ENCODE measurements around the gene PCED1A. TPM values are rescaled to one million over a fixed set of nuclear protein-coding genes. Genes with fewer than 3 reads are reported as not detected.

Gene PCED1A
- total and polyA plus RNA-seq, 2 of the 13 experiments (the other 11 are each of a cell fraction or from before 2014, with no cell fraction given) = 40.1 to 84.2 TPM

DNA sequence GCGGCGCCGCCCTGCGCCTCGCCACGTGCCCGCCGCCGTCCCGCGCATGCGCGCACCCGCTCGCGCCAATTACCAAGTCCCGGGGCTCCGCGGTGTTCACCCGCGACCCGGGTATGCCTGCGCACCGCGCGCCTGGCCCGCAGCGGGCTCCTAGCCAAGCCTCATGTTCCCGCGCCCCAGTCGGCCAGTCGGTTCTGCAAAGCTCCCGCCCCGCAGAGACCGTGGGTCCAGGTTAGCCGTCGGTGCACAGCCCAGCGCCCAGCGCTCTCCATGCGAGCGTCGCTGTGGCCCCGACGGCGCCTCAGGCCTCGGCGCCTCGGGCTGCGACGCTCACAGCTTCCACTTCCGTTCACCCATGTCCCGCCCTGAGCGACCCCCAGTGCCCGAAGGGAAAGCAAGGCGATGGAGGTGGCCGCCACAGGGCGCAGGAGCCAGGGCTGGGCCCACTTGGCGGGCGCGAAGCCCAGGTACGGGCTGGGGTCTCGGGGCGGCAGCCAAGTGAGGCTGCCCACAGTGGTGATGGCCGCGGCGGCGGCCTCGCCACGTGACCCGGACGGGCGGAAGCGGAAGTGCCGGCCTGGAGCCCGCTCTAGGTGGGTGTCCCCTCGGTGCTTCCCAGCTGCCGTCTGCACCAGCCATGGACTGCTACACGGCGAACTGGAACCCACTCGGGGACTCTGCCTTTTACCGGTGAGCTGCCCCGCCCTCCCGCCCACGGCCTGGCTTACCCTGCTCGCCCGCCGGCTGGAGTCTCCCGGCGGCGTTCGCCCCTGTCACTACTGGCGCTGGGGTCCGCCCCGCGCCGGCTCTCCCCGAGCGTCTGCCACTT is at the start of gene PCED1A, which contains the start of gene VPS16 (continued):
- TF ChIP-seq, protein P1, sequence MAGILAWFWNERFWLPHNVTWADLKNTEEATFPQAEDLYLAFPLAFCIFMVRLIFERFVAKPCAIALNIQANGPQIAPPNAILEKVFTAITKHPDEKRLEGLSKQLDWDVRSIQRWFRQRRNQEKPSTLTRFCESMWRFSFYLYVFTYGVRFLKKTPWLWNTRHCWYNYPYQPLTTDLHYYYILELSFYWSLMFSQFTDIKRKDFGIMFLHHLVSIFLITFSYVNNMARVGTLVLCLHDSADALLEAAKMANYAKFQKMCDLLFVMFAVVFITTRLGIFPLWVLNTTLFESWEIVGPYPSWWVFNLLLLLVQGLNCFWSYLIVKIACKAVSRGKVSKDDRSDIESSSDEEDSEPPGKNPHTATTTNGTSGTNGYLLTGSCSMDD (CRISPR knock-in tag; IDR thresholded peaks at IDR 0.05) = peak; percentile 95; the same call in 1 of the 2 replicates
- TF ChIP-seq PHB2 (IDR thresholded peaks at IDR 0.05; ENCODE audit: partially characterized antibody) (no peak), ZNF496 (CRISPR knock-in tag; IDR thresholded peaks at IDR 0.05; ENCODE audit: insufficient replicate concordance) (peak; percentile 10), SRSF4 (IDR thresholded peaks at IDR 0.05; ENCODE audit: low read depth, low read length, poor library complexity, severe bottlenecking) (no peak), XBP1 (CRISPR knock-in tag; IDR thresholded peaks at IDR 0.05) (peak; percentile 87; the same call in 1 of the 2 replicates), ZNF10 (CRISPR knock-in tag; IDR thresholded peaks at IDR 0.05; ENCODE audit: borderline replicate concordance, low read depth) (no peak), SMAD9 (CRISPR knock-in tag; IDR thresholded peaks at IDR 0.05) (peak; percentile 97), THRA (CRISPR knock-in tag; IDR thresholded peaks at IDR 0.05; ENCODE audit: borderline replicate concordance) (peak; percentile 84), HCFC1 (IDR thresholded peaks at IDR 0.05; ENCODE audit: low read depth, low read length) (peak; percentile 93), ZNF382 (CRISPR knock-in tag; IDR thresholded peaks at IDR 0.05; ENCODE audit: borderline replicate concordance) (no peak), ETV6 (CRISPR knock-in tag; conservative IDR thresholded peaks at IDR 0.05) (peak; percentile 96), ZNF512B (CRISPR knock-in tag; IDR thresholded peaks at IDR 0.05; ENCODE audit: borderline replicate concordance) (no peak), HNF1B (CRISPR knock-in tag; IDR thresholded peaks at IDR 0.05) (peak; percentile 74), RXRA (CRISPR knock-in tag; IDR thresholded peaks at IDR 0.05) (peak; percentile 74)
- TF ChIP-seq, protein P2, sequence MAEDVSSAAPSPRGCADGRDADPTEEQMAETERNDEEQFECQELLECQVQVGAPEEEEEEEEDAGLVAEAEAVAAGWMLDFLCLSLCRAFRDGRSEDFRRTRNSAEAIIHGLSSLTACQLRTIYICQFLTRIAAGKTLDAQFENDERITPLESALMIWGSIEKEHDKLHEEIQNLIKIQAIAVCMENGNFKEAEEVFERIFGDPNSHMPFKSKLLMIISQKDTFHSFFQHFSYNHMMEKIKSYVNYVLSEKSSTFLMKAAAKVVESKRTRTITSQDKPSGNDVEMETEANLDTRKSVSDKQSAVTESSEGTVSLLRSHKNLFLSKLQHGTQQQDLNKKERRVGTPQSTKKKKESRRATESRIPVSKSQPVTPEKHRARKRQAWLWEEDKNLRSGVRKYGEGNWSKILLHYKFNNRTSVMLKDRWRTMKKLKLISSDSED (CRISPR knock-in tag; IDR thresholded peaks at IDR 0.05) = no peak
- TF ChIP-seq, protein P3, sequence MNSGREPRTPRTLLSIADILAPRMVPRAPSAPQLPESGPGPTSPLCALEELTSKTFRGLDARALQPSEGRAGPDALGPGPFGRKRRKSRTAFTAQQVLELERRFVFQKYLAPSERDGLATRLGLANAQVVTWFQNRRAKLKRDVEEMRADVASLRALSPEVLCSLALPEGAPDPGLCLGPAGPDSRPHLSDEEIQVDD (CRISPR knock-in tag; IDR thresholded peaks at IDR 0.05; ENCODE audit: borderline replicate concordance) = peak; percentile 97; the same call in 1 of the 2 replicates
- TF ChIP-seq, protein P4, sequence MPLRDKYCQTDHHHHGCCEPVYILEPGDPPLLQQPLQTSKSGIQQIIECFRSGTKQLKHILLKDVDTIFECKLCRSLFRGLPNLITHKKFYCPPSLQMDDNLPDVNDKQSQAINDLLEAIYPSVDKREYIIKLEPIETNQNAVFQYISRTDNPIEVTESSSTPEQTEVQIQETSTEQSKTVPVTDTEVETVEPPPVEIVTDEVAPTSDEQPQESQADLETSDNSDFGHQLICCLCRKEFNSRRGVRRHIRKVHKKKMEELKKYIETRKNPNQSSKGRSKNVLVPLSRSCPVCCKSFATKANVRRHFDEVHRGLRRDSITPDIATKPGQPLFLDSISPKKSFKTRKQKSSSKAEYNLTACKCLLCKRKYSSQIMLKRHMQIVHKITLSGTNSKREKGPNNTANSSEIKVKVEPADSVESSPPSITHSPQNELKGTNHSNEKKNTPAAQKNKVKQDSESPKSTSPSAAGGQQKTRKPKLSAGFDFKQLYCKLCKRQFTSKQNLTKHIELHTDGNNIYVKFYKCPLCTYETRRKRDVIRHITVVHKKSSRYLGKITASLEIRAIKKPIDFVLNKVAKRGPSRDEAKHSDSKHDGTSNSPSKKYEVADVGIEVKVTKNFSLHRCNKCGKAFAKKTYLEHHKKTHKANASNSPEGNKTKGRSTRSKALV (CRISPR knock-in tag; IDR thresholded peaks at IDR 0.05) = peak; percentile 81

Measured in HepG2 (cell line).